GM19023 (cell line): ENCODE measurements around the gene CCDC18.
"Not testable (repeated sequence)": the region's sequence is repeated elsewhere in the genome, so short reads cannot be mapped to it uniquely, and the experiment has no call there.

Experiments
- ATAC-seq: cut with Tn5 transposase; IDR thresholded peaks from one replicate; pipeline ENCODE4 v1.9.1; 2021; ENCODE audit warnings: mild to moderate bottlenecking, moderate library complexity; ENCODE audit not compliant: unreplicated experiment

CCDC18 gene

GRCh38 chr1:93223023-93223675 lies 42.6 kb downstream of the CCDC18 start:
- no peak for ATAC-seq

- no peak for ATAC-seq
Observed at GRCh38 chr1:93235261-93235660, 54.7 kb downstream of the CCDC18 start.

GRCh38 chr1:93237021-93237420 lies 56.5 kb downstream of the CCDC18 start:
- no peak for ATAC-seq

- ATAC-seq: no peak
Observed at GRCh38 chr1:93238425-93238824, 57.9 kb downstream of the CCDC18 start.

- ATAC-seq: no peak
Observed at GRCh38 chr1:93239863-93240262, 59.3 kb downstream of the CCDC18 start.

- not testable (repeated sequence) for ATAC-seq
Observed at GRCh38 chr1:93243233-93243632, 62.7 kb downstream of the CCDC18 start.

GRCh38 chr1:93244298-93245069 lies 64.0 kb downstream of the CCDC18 start:
- no peak for ATAC-seq

- no peak for ATAC-seq
Observed at GRCh38 chr1:93251966-93252365, 71.4 kb downstream of the CCDC18 start.

GRCh38 chr1:93252598-93252997 lies 72.1 kb downstream of the CCDC18 start:
- ATAC-seq: no peak

GRCh38 chr1:93253516-93253915 lies 73.0 kb downstream of the CCDC18 start:
- ATAC-seq: no peak

- ATAC-seq: no peak
Observed at GRCh38 chr1:93255222-93256079, 74.9 kb downstream of the CCDC18 start.

GRCh38 chr1:93256433-93256832 lies 75.9 kb downstream of the CCDC18 start:
- no peak for ATAC-seq

GRCh38 chr1:93257889-93258288 lies 77.4 kb downstream of the CCDC18 start:
- no peak for ATAC-seq

GRCh38 chr1:93260726-93261125 lies 80.2 kb downstream of the CCDC18 start:
- ATAC-seq: not testable (repeated sequence)

- no peak for ATAC-seq
Observed at GRCh38 chr1:93262645-93263044, 82.1 kb downstream of the CCDC18 start.

GRCh38 chr1:93268888-93269287 lies 88.4 kb downstream of the CCDC18 start:
- ATAC-seq: not testable (repeated sequence)

GRCh38 chr1:93275262-93275633 lies 94.7 kb downstream of the CCDC18 start:
- ATAC-seq: not testable (repeated sequence)

GRCh38 chr1:93275634-93276295 lies 95.2 kb downstream of the CCDC18 start:
- no peak for ATAC-seq

GRCh38 chr1:93277530-93277929 lies 97.0 kb downstream of the CCDC18 start:
- not testable (repeated sequence) for ATAC-seq

- no peak for ATAC-seq
Observed at GRCh38 chr1:93283496-93283895, 103.0 kb downstream of the CCDC18 start.

GRCh38 chr1:93288558-93288957 lies 108.0 kb downstream of the CCDC18 start:
- ATAC-seq: no peak
